Lung (tissue), 12 donors: ENCODE measurements around the gene CCDC40. TPM values are rescaled to one million over a fixed set of nuclear protein-coding genes. Genes with fewer than 3 reads are reported as not detected.

Experiments
- ATAC-seq: fragments of 200-7000 bp; cut with Tn5 transposase; one replicate; pipeline ENCODE4 v1.9.1; 2020; ENCODE audit warnings: moderate number of reproducible peaks; ENCODE audit not compliant: insufficient read depth, low FRiP score
- DNase-seq, 3 donors: peaks; one replicate each; pipeline ENCODE4 v3.0.0-alpha.2; 2013 to 2017
- H3K27ac ChIP-seq, 2 donors: one replicate each; pipeline ENCODE4 v1.5.1; 2013; ENCODE audit warnings: mild to moderate bottlenecking in 2 of 2, moderate library complexity in 2 of 2, control low read depth in 1 of 2, inconsistent platforms in 1 of 2, low read depth in 1 of 2, low read length in 1 of 2
- H3K27me3 ChIP-seq, 3 donors: one replicate each; pipeline ENCODE4 v1.5.1; 2013; ENCODE audit warnings: low read length in 2 of 3; ENCODE audit not compliant: control insufficient read depth in 3 of 3, insufficient read depth in 3 of 3
- H3K36me3 ChIP-seq, 4 donors: one replicate each; pipeline ENCODE4 v1.5.1; 2013; ENCODE audit warnings: low read length in 4 of 4, mild to moderate bottlenecking in 1 of 4, moderate library complexity in 1 of 4; ENCODE audit not compliant: control insufficient read depth in 4 of 4, insufficient read depth in 4 of 4
- H3K4me1 ChIP-seq, 5 donors: one replicate each; pipeline ENCODE4 v1.5.1; 2013; ENCODE audit warnings: low read length in 5 of 5, mild to moderate bottlenecking in 2 of 5, moderate library complexity in 1 of 5; ENCODE audit not compliant: control insufficient read depth in 5 of 5, insufficient read depth in 5 of 5
- H3K4me3 ChIP-seq: one replicate; pipeline ENCODE4 v1.5.1; 2013; ENCODE audit warnings: mild to moderate bottlenecking, control low read depth, moderate library complexity
- H3K9ac ChIP-seq, 2 donors: one replicate each; pipeline ENCODE4 v1.5.1; 2013; ENCODE audit warnings: low read length in 2 of 2, control low read depth in 1 of 2; ENCODE audit not compliant: insufficient read depth in 1 of 2
- H3K9me3 ChIP-seq, 4 donors: one replicate each; pipeline ENCODE4 v1.5.1; 2013; ENCODE audit warnings: low read length in 3 of 4, mild to moderate bottlenecking in 1 of 4, moderate library complexity in 1 of 4; ENCODE audit not compliant: control insufficient read depth in 4 of 4, insufficient read depth in 3 of 4
- CTCF ChIP-seq: IDR thresholded peaks from 2 replicates; pipeline ENCODE4 v1.5.1; 2012; ENCODE audit warnings: mild to moderate bottlenecking; ENCODE audit errors: control extremely low read depth, extremely low read depth
- WGBS, 2 donors: extraction: QIAGEN DNeasy Blood & Tissue Kit; methylation state at CpG; one replicate each; pipeline ENCODE4 v1.1.7; 2013; 5-methylcytosine and 5-hydroxymethylcytosine counted together
- polyA plus RNA-seq, 2 donors: library from polyadenylated mRNA; stranded (reverse); fragments of 200-250 nt; gene quantifications; one replicate each; pipeline ENCODE4 v1.2.1, GENCODE V29; 2013
- total RNA-seq, 2 donors: library from RNA; depleted of rRNA in 1 of 2; stranded (reverse); fragments of >200 nt in 1 of 2; gene quantifications; one replicate each; pipeline ENCODE4 v1.2.1, GENCODE V29; 2014 to 2021
- donor health status: control.
- donor health status: control.
- donor health status: Bipolar disorder and iron deficiency.
- donor health status: healthy.
- donor health status: DM: yes; HTN: yes; CAD: no.

Gene CCDC40
- total and polyA plus RNA-seq, 4 donors, result 6.0 to 34.5 (median 7.3) TPM

- H3K36me3 ChIP-seq, result no peaks in the 10 kb centered on the region
- H3K27ac ChIP-seq, result no peak overlapping the region
- 82 to 91% methylated on average over 12 of the region's 12 CpGs for WGBS, 2 donors
- peak in 1 of 3 donors; percentile 30 for DNase-seq
- peaks cover 0 to 1% (median 0%) of the 10 kb centered on the region in 4 donors for H3K9me3 ChIP-seq
- peaks cover 0 to 9% (median 0%) of the 10 kb centered on the region in 5 donors for H3K4me1 ChIP-seq
- no peak for ATAC-seq
- no peak overlapping the region for H3K4me3 ChIP-seq
- TF ChIP-seq CTCF, result no peak
- H3K27me3 ChIP-seq, result no peaks in the 10 kb centered on the region
- H3K9ac ChIP-seq, result peak overlapping the region in 1 of 2 donors; percentile 25
These were observed 60.1 kb downstream of the CCDC40 start for GRCh38 chr17:80096561-80097021.

- Histone ChIP-seq H3K27me3 (no peaks in the 10 kb centered on the region), H3K4me1 (peaks cover 0 to 13% (median 1%) of the 10 kb centered on the region in 5 donors), H3K27ac (no peak overlapping the region), H3K4me3 (no peak overlapping the region), H3K9ac (peak overlapping the region in 1 of 2 donors; percentile 25), H3K9me3 (peaks cover 0 to 1% (median 0%) of the 10 kb centered on the region in 4 donors), H3K36me3 (no peaks in the 10 kb centered on the region)
- ATAC-seq (no peak), DNase-seq (no peak)
- WGBS, 2 donors, result 86 to 92% methylated on average over 17 of the region's 17 CpGs
- TF ChIP-seq CTCF, result no peak
These were observed 60.7 kb downstream of the CCDC40 start for GRCh38 chr17:80097127-80097621.

- Histone ChIP-seq H3K36me3 (no peaks in the 10 kb centered on the region), H3K4me1 (peaks cover 0 to 19% (median 5%) of the 10 kb centered on the region in 5 donors), H3K27me3 (no peaks in the 10 kb centered on the region), H3K9ac (no peak overlapping the region), H3K9me3 (peaks cover 0 to 1% (median 0%) of the 10 kb centered on the region in 4 donors), H3K27ac (no peak overlapping the region), H3K4me3 (no peak overlapping the region)
- WGBS, 2 donors, result 92 to 94% methylated on average over 23 of the region's 23 CpGs
- TF ChIP-seq CTCF, result no peak
- no peak for ATAC-seq
- no peak for DNase-seq
These were observed 61.6 kb downstream of the CCDC40 start for GRCh38 chr17:80097844-80098691.
